HG03097 (cell line): ENCODE data around the gene TMEM271.

ENCODE experiments used
- ATAC-seq: cut with Tn5 transposase; IDR thresholded peaks from one replicate; pipeline ENCODE4 v1.9.1; 2021; ENCODE audit not compliant: unreplicated experiment, low FRiP score

TMEM271 gene, protein sequence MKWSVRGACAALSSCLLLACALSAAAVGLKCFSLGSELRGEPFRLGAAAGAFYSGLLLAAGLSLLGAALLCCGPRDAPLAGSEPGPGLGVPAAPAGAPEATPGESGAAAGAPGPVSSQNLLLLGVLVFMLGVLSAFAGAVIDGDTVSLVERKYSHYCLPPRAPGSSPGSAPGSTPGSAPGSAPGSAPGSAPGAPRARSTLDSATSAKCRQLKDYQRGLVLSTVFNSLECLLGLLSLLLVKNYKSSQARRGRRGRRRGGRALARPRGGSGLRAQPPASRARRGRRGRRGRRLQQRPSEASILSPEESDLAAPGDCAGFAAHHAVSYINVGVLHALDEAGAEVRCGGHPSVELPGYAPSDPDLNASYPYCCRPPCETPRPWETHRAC

GRCh38 chr4:576245-576821 is at the start of gene TMEM271:
TMEM271 (minus strand) TSS chr4:576295; CDS start chr4:576062, 233 bp downstream.
- ATAC-seq = no peak

GRCh38 chr4:625631-626161 is 49.6 kb upstream of the TMEM271 start:
- no peak for ATAC-seq

DNA sequence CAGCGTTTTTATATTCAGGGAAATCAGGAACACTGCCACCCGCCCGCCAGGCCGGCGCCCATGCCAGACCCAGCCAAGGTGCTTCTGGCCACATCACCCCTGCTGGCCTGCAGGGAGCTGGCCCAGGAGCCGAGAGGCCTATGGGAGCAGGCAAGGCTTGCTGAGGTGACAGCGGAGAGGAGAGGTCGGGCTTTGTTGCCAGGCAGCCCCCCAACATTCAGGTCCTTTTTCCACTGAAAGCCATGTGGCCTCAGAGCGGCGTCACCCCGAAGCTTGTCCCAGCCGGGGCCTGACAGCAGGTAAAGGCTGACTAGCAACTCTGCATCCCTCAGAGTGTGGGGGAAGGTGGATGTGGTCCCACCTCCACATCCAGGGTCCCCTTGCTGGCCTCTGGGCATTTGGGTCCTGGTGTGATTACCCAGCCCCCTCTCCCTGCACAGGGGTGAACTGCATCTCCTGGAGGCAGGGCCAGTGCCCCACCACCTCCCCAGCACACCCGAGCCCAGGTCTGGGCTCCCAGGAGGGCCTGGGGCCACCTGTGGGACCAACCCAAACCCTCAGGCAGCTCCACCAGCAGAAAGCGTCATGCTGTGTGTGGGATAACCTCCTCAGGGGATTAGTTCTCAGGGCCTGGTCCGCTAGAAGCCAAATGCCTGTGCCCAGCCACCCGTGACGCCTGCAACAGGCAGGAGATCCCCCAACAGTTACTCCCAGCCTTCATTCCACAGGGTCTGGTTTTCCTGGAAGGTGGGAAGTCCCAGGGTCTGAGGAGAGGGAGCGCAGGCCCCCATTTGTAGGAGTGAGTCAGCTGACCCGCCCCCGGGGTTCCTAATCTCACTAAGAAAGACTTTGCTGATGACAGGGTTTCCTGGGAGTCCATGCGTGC is 48.9 kb upstream of the TMEM271 start, which contains the start of gene PDE6B:
Gene PDE6B (plus strand): TSS at position 869 of the 886 bp plus-strand sequence. CDS start 54 bp downstream, outside the sequence.
- no peak for ATAC-seq

DNA sequence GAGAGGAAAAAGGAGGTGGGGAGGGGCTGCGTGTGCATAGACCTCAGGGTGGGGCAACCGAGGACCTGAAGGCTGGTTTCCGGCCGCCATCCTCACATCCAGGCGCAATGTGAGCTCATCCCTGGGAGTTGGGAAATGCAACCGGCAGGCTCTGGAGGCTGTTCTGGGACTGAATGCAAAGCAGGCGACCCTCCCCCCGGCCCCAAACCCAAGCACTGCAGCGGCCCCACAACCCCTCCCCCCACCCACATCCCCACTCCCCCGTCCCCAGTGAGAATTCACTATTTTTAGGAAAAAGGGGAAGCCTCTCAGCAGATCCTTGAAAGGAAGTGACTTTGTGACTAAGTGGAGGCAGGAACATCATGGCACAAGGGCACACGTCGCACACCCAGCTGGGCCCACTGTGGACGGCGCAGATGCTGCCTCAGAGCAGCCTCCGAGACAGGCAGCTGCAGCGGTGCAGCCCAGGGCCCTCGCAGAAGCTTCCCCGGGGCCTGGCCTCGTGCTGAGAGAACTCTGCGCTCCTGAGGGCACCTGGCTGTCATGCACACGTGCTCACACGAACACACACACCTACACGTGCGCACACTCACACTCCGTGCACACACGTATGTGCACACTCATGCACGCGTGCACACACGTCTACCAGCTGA is 47.9 kb upstream of the TMEM271 start:
- ATAC-seq = no peak

- no peak for ATAC-seq
Measured at GRCh38 chr4:622996-623913, 47.2 kb upstream of the TMEM271 start.

DNA sequence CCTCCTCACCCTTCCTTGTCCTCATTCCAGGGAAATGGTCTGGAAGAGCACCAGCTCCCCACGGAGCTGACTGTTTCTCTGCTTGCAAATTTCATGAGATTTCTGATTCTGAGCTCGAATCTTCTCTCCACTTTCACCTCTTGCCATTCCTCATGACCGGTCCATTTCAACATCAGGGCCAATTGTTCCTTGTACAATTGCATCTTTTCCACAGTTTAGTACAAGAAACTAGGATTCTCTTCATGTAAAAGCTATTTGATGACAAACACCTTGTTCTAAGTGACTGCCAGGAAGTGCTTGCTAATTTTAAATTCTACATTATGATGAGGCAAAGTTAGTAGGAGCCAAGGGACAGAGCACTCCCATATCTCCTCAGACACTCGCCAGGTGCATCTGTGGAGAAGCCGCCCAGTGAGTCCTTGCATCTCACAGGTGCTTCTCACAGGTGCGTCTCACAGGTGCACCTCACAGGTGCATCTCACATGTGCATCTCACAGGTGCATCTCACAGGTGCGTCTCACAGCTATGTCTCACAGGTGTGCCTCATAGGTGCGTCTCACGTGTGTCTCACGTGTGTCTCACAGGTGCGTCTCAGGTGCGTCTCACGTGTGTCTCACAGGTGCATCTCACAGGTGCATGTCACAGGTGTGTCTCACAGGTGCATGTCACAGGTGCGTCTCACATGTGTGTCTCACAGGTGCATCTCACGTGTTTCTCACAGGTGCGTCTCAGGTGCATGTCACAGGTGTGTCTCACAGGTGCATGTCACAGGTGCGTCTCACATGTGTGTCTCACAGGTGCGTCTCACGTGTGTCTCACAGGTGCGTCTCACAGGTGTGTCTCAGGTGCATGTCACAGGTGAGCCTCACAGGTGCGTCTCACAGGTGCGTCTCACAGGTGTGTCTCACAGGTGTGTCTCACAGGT is 46.2 kb upstream of the TMEM271 start:
- no peak for ATAC-seq

GRCh38 chr4:621296-622070 is 45.4 kb upstream of the TMEM271 start:
- ATAC-seq = no peak

DNA sequence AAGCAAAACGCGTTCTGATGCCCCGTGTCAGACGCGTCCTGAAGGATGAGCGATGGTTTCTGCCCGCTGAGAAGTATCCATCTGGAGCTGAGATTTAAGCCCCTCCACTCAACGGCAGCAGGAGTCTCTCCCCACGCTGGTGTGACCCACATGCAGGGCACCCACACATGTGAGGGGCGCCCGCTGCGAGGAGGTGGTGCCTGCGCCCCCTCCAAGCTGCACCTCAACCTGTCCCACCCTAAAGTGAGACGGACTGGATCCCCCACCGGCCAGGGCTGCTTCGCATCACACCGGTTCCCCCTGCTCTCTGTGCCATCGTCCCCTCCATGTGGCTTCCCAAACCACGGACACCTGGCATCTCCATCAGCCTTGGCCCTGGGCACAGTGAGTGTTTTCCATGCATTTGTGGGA is 44.8 kb upstream of the TMEM271 start:
- ATAC-seq = no peak

DNA sequence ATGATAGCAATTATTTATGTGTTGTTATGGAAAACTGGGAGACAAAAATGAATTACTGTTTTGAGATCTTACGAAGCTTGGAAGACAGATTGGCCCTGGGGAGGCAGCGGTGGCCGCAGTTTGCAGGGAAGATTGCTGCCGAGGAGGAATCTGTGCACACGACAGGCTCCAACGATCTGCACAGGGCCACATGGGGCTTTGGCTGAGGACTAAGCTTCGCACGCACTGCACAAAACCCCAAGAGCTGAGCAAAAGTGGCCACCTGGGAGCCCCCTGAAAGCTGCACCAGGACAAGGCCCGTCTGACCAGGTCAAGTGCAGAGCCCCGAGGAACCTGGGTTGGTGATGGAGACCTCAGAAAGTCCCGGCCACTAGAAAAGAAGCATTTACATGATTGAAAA is 44.1 kb upstream of the TMEM271 start:
- no peak for ATAC-seq

DNA sequence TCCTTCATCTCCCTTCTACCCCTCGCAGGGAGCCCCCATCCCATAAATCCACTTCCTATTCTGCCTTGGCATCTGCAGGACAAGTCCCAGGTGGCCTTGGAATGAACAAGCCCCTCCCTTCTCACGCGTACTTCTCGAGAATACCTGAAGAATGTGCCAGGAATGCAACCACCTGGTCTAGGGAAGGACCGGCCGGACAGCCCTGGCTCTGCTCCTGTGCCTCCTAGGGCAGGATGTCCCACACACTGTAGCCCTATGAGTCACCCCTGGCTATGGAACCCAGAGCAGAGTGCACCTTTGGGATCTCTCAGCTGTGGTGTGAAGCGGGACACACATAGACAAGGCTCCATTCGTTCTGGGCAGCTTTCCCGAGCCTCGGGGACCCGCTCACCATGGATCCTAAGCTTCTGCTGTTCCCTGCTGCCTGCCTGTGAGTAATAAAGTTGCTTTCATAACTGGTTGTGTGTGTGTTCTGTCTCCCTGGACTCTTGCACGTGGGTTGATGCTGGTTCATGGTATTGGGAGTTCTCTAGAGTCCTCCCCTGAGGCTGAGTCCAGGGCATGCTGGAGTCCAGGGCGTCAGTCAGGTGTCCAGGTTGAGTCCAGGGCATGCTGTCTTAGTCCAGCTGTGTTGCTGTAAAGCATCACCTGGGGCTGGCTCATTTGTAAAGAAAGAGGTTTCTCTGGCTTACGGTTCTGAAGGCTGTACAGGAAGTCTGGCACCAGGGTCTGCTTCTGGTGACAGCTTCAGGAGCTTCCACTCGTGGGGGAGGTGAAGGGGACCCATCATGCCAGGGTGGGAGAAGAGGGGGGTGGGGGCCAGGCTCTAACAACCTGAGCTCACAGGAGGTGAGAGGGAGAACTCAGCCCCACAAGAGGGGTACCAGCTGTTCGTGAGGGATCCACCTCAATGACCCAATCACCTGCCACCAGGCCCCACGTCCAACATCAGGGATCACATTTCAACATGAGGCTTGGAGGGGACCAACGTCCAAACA is 41.8 kb upstream of the TMEM271 start:
- ATAC-seq = no peak

DNA sequence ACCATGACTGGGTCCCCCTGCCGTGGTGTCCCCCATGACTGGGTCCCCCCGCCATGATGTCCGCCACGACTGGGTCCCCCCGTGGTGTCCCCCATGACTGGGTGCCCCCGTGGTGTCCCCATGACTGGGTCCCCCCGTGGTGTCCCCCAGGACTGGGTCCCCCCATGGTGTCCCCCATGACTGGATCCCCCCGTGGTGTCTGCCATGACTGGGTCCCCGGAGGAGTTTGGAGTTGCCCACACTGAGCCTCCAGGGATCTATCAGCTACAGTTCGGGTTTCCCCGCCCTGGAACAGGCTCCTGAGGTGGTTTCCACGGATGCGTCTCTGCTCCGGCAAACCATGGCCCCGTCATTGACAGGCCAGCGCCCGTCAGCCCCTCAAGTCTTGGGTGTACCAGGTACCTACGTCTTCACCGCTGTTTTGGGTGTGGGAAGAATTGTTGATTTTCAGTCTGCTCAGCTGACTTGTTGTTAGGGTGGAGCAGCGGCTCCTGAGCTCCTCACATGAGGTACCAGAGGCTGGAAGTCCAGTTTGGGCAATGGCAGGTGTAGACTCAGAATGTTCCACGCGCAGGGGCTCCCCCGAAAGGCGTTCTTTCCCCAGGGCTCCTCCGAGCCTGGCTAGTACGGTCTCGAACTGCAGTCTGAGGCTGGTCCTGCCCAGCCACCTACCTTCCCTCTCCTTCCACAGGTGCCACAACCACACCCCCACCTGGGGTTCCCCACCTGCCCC is 41.0 kb upstream of the TMEM271 start:
- no peak for ATAC-seq

- no peak for ATAC-seq
Measured at GRCh38 chr4:616091-616490, 40.0 kb upstream of the TMEM271 start.

GRCh38 chr4:613126-613525 is 37.0 kb upstream of the TMEM271 start:
- no peak for ATAC-seq

DNA sequence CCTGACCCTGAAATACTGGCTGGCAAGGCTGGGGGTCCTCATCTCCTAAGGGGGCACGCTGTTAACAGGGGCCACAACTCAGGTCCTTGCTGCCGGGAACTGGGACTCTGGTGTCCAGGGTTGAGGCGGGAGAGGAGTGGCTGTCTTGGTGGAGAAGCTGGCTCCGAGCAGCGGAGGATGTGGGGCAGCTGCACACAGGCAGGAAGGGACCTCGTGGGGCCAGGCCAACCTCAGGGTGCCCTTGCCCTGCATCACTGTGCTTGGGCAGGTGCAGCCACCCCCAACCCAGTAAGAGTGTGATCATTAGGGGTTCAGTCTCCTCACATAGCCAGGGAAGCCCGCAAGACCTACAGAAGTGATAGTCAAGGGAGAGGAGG is 36.6 kb upstream of the TMEM271 start:
- no peak for ATAC-seq

- ATAC-seq = no peak
Measured at GRCh38 chr4:612052-612748, 36.1 kb upstream of the TMEM271 start.
